Neural progenitor cell (in vitro differentiated cells): Measurements from ENCODE around the gene MARCHF3. TPM values are rescaled to one million over a fixed set of nuclear protein-coding genes. Genes with fewer than 3 reads are reported as not detected.

ENCODE experiments used
- DNase-seq: peaks from one replicate; pipeline ENCODE4 v3.0.0-alpha.2; 2016; ENCODE audit warnings: low spot score
- H2AFZ ChIP-seq: fragments of 200-600 bp; sonication (generic); replicated peaks from 2 replicates; pipeline ENCODE4 v1.6.1; 2016; ENCODE audit warnings: antibody characterized with exemption
- H3F3A ChIP-seq: fragments of 200-600 bp; sonication (generic); 2 replicates; pipeline ENCODE4 v1.6.1; 2016; ENCODE audit warnings: antibody characterized with exemption, low read depth
- H3K27ac ChIP-seq: fragments of 200-600 bp; sonication (generic); 2 replicates; pipeline ENCODE4 v1.5.1; 2016; ENCODE audit warnings: mild to moderate bottlenecking
- H3K27me3 ChIP-seq: fragments of 200-600 bp; sonication (generic); 2 replicates; pipeline ENCODE4 v1.6.1; 2016; ENCODE audit warnings: mild to moderate bottlenecking, moderate library complexity
- H3K36me3 ChIP-seq: fragments of 200-600 bp; sonication (generic); 2 replicates; pipeline ENCODE4 v1.5.1; 2016
- H3K4me1 ChIP-seq: fragments of 200-600 bp; sonication (generic); 2 replicates; pipeline ENCODE4 v1.6.1; 2016; ENCODE audit warnings: mixed run types
- H3K4me2 ChIP-seq: fragments of 200-600 bp; sonication (generic); 2 replicates; pipeline ENCODE4 v1.6.1; 2016
- H3K4me3 ChIP-seq: fragments of 200-600 bp; sonication (generic); 2 replicates; pipeline ENCODE4 v1.5.1; 2016
- H3K79me2 ChIP-seq: fragments of 200-600 bp; sonication (generic); 2 replicates; pipeline ENCODE4 v1.6.1; 2016; ENCODE audit warnings: low read depth
- H3K9ac ChIP-seq: fragments of 200-600 bp; sonication (generic); 2 replicates; pipeline ENCODE4 v1.6.1; 2016
- H3K9me3 ChIP-seq: fragments of 200-600 bp; sonication (generic); 2 replicates; pipeline ENCODE4 v1.5.1; 2016; ENCODE audit warnings: low read depth
- H4K20me1 ChIP-seq: fragments of 200-600 bp; sonication (generic); 2 replicates; pipeline ENCODE4 v1.6.1; 2016; ENCODE audit warnings: low read depth
- H3K27ac Mint-ChIP-seq: 3 replicates; pipeline ENCODE4 v1.8.0; 2021; ENCODE audit warnings: mixed read lengths
- H3K27me3 Mint-ChIP-seq: 2 replicates; pipeline ENCODE4 v1.8.0; 2022; ENCODE audit warnings: low read depth, mild to moderate bottlenecking, inconsistent platforms, moderate library complexity, mixed read lengths; ENCODE audit not compliant: insufficient read depth
- H3K36me3 Mint-ChIP-seq: 3 replicates; pipeline ENCODE4 v1.8.0; 2021; ENCODE audit warnings: mixed read lengths
- H3K4me1 Mint-ChIP-seq: 3 replicates; pipeline ENCODE4 v1.8.0; 2021; ENCODE audit warnings: mixed read lengths
- H3K4me3 Mint-ChIP-seq: 3 replicates; pipeline ENCODE4 v1.8.0; 2021; ENCODE audit warnings: mild to moderate bottlenecking, moderate library complexity, mixed read lengths
- H3K9me3 Mint-ChIP-seq: 3 replicates; pipeline ENCODE4 v1.8.0; 2020; ENCODE audit warnings: mixed read lengths
- EZH2 ChIP-seq: fragments of 200-600 bp; sonication (generic); IDR thresholded peaks from 2 replicates; pipeline ENCODE4 v1.6.1; 2017; ENCODE audit warnings: antibody characterized with exemption, mild to moderate bottlenecking, moderate library complexity
- EZH2phosphoT487 ChIP-seq: fragments of 200-600 bp; sonication (generic); IDR thresholded peaks from 2 replicates; pipeline ENCODE4 v1.6.1; 2017; ENCODE audit warnings: antibody characterized with exemption
- total RNA-seq: library from RNA; depleted of rRNA; stranded (reverse); fragments of >200 nt; gene quantifications from 2 replicates; pipeline ENCODE4 v1.2.3, GENCODE V29; 2015; ENCODE audit warnings: low replicate concordance
- TF ChIP-seq, protein P1 (sequence below): fragments of 200-600 bp; sonication (generic); IDR thresholded peaks from 2 replicates; pipeline ENCODE4 v1.5.1; 2017; ENCODE audit warnings: antibody characterized with exemption, mild to moderate bottlenecking

Gene MARCHF3
- total RNA-seq, 1 donor from 2014 or later = 6.1 TPM

DNA sequence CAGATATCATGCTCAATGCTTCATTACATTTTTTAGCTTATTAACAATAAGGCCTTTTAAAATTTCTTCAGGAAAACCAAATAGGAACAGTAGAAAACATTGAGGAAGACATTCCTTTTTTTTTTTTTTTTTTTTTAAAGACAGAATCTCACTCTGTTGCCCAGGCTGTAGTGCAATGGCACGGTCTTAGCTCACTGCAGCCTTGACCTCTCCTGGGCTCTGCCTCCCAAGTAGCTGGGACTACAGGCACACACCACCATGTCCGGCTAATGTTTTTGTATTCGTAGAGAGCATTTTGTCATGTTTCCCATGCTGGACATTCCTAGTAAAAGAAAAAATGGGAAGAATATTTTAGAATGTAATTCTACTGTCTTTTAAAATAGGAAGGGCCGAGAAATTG lies 193.1 kb downstream of the MARCHF3 start:
- Mint-ChIP-seq H3K9me3 (no peaks in the 10 kb centered on the region), H3K4me3 (no peak overlapping the region), H3K4me1 (no peaks in the 10 kb centered on the region), H3K27me3 (peaks cover 5% of the 10 kb centered on the region), H3K36me3 (peaks cover 44% of the 10 kb centered on the region), H3K27ac (no peak overlapping the region)
- Histone ChIP-seq H4K20me1 (peaks cover 32% of the 10 kb centered on the region), H3K27ac (no peak overlapping the region), H3K27me3 (peaks cover 3% of the 10 kb centered on the region), H3F3A (peaks cover 16% of the 10 kb centered on the region), H3K4me2 (no peak overlapping the region), H3K4me3 (no peak overlapping the region), H3K4me1 (peaks cover 14% of the 10 kb centered on the region), H3K9ac (no peak overlapping the region), H3K36me3 (peaks cover 29% of the 10 kb centered on the region), H3K79me2 (peaks cover 9% of the 10 kb centered on the region), H2AFZ (no peak overlapping the region), H3K9me3 (no peaks in the 10 kb centered on the region)
- DNase-seq = no peak
- TF ChIP-seq EZH2phosphoT487 (no peak), EZH2 (no peak)
- TF ChIP-seq, protein P1, sequence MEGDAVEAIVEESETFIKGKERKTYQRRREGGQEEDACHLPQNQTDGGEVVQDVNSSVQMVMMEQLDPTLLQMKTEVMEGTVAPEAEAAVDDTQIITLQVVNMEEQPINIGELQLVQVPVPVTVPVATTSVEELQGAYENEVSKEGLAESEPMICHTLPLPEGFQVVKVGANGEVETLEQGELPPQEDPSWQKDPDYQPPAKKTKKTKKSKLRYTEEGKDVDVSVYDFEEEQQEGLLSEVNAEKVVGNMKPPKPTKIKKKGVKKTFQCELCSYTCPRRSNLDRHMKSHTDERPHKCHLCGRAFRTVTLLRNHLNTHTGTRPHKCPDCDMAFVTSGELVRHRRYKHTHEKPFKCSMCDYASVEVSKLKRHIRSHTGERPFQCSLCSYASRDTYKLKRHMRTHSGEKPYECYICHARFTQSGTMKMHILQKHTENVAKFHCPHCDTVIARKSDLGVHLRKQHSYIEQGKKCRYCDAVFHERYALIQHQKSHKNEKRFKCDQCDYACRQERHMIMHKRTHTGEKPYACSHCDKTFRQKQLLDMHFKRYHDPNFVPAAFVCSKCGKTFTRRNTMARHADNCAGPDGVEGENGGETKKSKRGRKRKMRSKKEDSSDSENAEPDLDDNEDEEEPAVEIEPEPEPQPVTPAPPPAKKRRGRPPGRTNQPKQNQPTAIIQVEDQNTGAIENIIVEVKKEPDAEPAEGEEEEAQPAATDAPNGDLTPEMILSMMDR = no peak

DNA sequence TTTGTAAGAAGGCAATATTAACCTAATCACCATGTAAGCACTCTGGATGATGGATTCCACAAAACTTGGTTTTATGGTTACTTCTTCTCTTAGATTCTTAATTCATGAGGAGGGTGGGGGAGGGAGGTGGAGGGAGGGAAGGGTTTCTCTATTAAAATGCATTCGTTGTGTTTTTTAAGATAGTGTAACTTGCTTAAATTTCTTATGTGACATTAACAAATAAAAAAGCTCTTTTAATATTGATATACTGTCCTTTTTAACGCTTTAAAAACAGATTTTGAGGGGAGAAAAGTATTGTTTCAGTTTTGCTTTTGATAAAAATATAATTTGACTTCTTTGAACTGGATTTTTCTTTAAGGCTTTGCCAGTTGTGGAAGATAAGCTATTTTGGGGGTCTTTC lies 193.6 kb downstream of the MARCHF3 start:
- Mint-ChIP-seq H3K9me3 (no peaks in the 10 kb centered on the region), H3K4me1 (no peaks in the 10 kb centered on the region), H3K36me3 (peaks cover 44% of the 10 kb centered on the region), H3K27me3 (peaks cover 5% of the 10 kb centered on the region), H3K4me3 (no peak overlapping the region), H3K27ac (no peak overlapping the region)
- peaks cover 9% of the 10 kb centered on the region for H3K79me2 ChIP-seq
- no peak for DNase-seq
- no peak overlapping the region for H3K9ac ChIP-seq
- peaks cover 16% of the 10 kb centered on the region for H3F3A ChIP-seq
- no peak overlapping the region for H3K4me3 ChIP-seq
- H3K4me1 ChIP-seq = peaks cover 14% of the 10 kb centered on the region
- no peak overlapping the region for H3K27ac ChIP-seq
- no peaks in the 10 kb centered on the region for H3K27me3 ChIP-seq
- peaks cover 32% of the 10 kb centered on the region for H4K20me1 ChIP-seq
- no peaks in the 10 kb centered on the region for H3K9me3 ChIP-seq
- peaks cover 29% of the 10 kb centered on the region for H3K36me3 ChIP-seq
- H3K4me2 ChIP-seq = no peak overlapping the region
- H2AFZ ChIP-seq = no peak overlapping the region
- TF ChIP-seq, protein P1 = no peak
- no peak for TF ChIP-seq EZH2
- TF ChIP-seq EZH2phosphoT487 = no peak

DNA sequence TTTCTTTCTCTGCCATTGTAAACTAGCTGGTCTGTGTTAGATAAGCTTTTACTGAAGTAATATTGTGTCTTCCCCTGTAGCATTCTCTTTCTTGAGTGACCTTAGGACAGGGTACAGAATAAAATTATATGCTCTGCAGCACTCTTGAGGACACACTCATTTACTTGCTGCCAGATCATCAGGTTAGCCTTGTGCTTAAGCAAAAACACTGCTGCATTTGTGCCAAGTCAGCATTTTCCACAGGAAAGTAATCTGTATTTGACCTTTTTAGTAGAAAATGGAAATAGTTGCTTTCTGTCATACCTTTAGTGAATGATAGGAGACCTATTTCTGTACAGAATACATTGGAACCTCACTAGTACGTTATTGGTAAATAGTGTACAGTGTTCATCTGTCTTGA lies 199.2 kb downstream of the MARCHF3 start:
- DNase-seq = no peak
- H3F3A ChIP-seq = peaks cover 10% of the 10 kb centered on the region
- H3K36me3 ChIP-seq = peaks cover 35% of the 10 kb centered on the region
- no peak overlapping the region for H2AFZ ChIP-seq
- TF ChIP-seq EZH2phosphoT487 (no peak), EZH2 (no peak)
- TF ChIP-seq, protein P1 = no peak
- no peak overlapping the region for H3K4me3 ChIP-seq
- Mint-ChIP-seq H3K9me3 (no peaks in the 10 kb centered on the region), H3K27me3 (peaks cover 2% of the 10 kb centered on the region), H3K4me3 (no peak overlapping the region), H3K27ac (no peak overlapping the region), H3K4me1 (no peaks in the 10 kb centered on the region), H3K36me3 (peaks cover 55% of the 10 kb centered on the region)
- H3K9me3 ChIP-seq = no peaks in the 10 kb centered on the region
- no peaks in the 10 kb centered on the region for H3K4me1 ChIP-seq
- H3K27ac ChIP-seq = no peak overlapping the region
- H3K79me2 ChIP-seq = peaks cover 43% of the 10 kb centered on the region
- no peak overlapping the region for H3K9ac ChIP-seq
- peaks cover 14% of the 10 kb centered on the region for H4K20me1 ChIP-seq
- H3K27me3 ChIP-seq = no peaks in the 10 kb centered on the region
- no peak overlapping the region for H3K4me2 ChIP-seq

DNA sequence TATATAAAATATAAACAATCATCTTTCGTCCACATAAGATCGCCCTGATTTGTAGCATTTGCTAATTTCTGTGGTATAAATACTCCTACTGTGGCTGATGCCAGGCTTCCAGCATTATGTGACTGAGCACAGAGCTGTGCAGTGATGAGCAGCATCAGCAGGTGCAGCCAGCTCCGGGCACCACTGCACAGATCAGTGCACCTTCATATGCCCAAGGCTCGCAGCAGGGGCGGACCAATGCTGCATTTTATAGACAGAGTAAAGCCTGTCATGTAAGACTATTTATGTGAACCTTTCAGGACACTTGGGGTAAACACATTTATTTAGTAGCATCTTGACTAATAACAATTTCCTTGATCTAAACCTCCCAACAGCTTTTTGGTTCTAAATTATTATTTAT lies 200.3 kb downstream of the MARCHF3 start:
- Mint-ChIP-seq H3K36me3 (peaks cover 60% of the 10 kb centered on the region), H3K4me3 (no peak overlapping the region), H3K27ac (no peak overlapping the region), H3K27me3 (peaks cover 2% of the 10 kb centered on the region), H3K9me3 (no peaks in the 10 kb centered on the region), H3K4me1 (no peaks in the 10 kb centered on the region)
- Histone ChIP-seq H3K9me3 (no peaks in the 10 kb centered on the region), H3K27ac (no peak overlapping the region), H3K4me3 (no peak overlapping the region), H3K4me1 (no peaks in the 10 kb centered on the region), H2AFZ (no peak overlapping the region), H3K27me3 (no peaks in the 10 kb centered on the region), H3K79me2 (peaks cover 49% of the 10 kb centered on the region), H3K9ac (no peak overlapping the region), H3K4me2 (no peak overlapping the region), H3F3A (peaks cover 10% of the 10 kb centered on the region), H4K20me1 (peaks cover 10% of the 10 kb centered on the region), H3K36me3 (peaks cover 37% of the 10 kb centered on the region)
- TF ChIP-seq EZH2phosphoT487 (no peak), EZH2 (no peak)
- TF ChIP-seq, protein P1 = no peak
- no peak for DNase-seq
